Neural progenitor cell (in vitro differentiated cells): ENCODE results near the gene KSR1. TPM values are rescaled to one million over a fixed set of nuclear protein-coding genes. Genes with fewer than 3 reads are reported as not detected.

Experiments
- DNase-seq: peaks from one replicate; pipeline ENCODE4 v3.0.0-alpha.2; 2016; ENCODE audit warnings: low spot score
- H2AFZ ChIP-seq: fragments of 200-600 bp; sonication (generic); replicated peaks from 2 replicates; pipeline ENCODE4 v1.6.1; 2016; ENCODE audit warnings: antibody characterized with exemption
- H3F3A ChIP-seq: fragments of 200-600 bp; sonication (generic); 2 replicates; pipeline ENCODE4 v1.6.1; 2016; ENCODE audit warnings: antibody characterized with exemption, low read depth
- H3K27ac ChIP-seq: fragments of 200-600 bp; sonication (generic); 2 replicates; pipeline ENCODE4 v1.5.1; 2016; ENCODE audit warnings: mild to moderate bottlenecking
- H3K27me3 ChIP-seq: fragments of 200-600 bp; sonication (generic); 2 replicates; pipeline ENCODE4 v1.6.1; 2016; ENCODE audit warnings: mild to moderate bottlenecking, moderate library complexity
- H3K36me3 ChIP-seq: fragments of 200-600 bp; sonication (generic); 2 replicates; pipeline ENCODE4 v1.5.1; 2016
- H3K4me1 ChIP-seq: fragments of 200-600 bp; sonication (generic); 2 replicates; pipeline ENCODE4 v1.6.1; 2016; ENCODE audit warnings: mixed run types
- H3K4me2 ChIP-seq: fragments of 200-600 bp; sonication (generic); 2 replicates; pipeline ENCODE4 v1.6.1; 2016
- H3K4me3 ChIP-seq: fragments of 200-600 bp; sonication (generic); 2 replicates; pipeline ENCODE4 v1.5.1; 2016
- H3K79me2 ChIP-seq: fragments of 200-600 bp; sonication (generic); 2 replicates; pipeline ENCODE4 v1.6.1; 2016; ENCODE audit warnings: low read depth
- H3K9ac ChIP-seq: fragments of 200-600 bp; sonication (generic); 2 replicates; pipeline ENCODE4 v1.6.1; 2016
- H3K9me3 ChIP-seq: fragments of 200-600 bp; sonication (generic); 2 replicates; pipeline ENCODE4 v1.5.1; 2016; ENCODE audit warnings: low read depth
- H4K20me1 ChIP-seq: fragments of 200-600 bp; sonication (generic); 2 replicates; pipeline ENCODE4 v1.6.1; 2016; ENCODE audit warnings: low read depth
- H3K27ac Mint-ChIP-seq: 3 replicates; pipeline ENCODE4 v1.8.0; 2021; ENCODE audit warnings: mixed read lengths
- H3K27me3 Mint-ChIP-seq: 2 replicates; pipeline ENCODE4 v1.8.0; 2022; ENCODE audit warnings: low read depth, mild to moderate bottlenecking, inconsistent platforms, moderate library complexity, mixed read lengths; ENCODE audit not compliant: insufficient read depth
- H3K36me3 Mint-ChIP-seq: 3 replicates; pipeline ENCODE4 v1.8.0; 2021; ENCODE audit warnings: mixed read lengths
- H3K4me1 Mint-ChIP-seq: 3 replicates; pipeline ENCODE4 v1.8.0; 2021; ENCODE audit warnings: mixed read lengths
- H3K4me3 Mint-ChIP-seq: 3 replicates; pipeline ENCODE4 v1.8.0; 2021; ENCODE audit warnings: mild to moderate bottlenecking, moderate library complexity, mixed read lengths
- H3K9me3 Mint-ChIP-seq: 3 replicates; pipeline ENCODE4 v1.8.0; 2020; ENCODE audit warnings: mixed read lengths
- EZH2 ChIP-seq: fragments of 200-600 bp; sonication (generic); IDR thresholded peaks from 2 replicates; pipeline ENCODE4 v1.6.1; 2017; ENCODE audit warnings: antibody characterized with exemption, mild to moderate bottlenecking, moderate library complexity
- EZH2phosphoT487 ChIP-seq: fragments of 200-600 bp; sonication (generic); IDR thresholded peaks from 2 replicates; pipeline ENCODE4 v1.6.1; 2017; ENCODE audit warnings: antibody characterized with exemption
- total RNA-seq: library from RNA; depleted of rRNA; stranded (reverse); fragments of >200 nt; gene quantifications from 2 replicates; pipeline ENCODE4 v1.2.3, GENCODE V29; 2015; ENCODE audit warnings: low replicate concordance
- TF ChIP-seq, protein P1 (sequence below): fragments of 200-600 bp; sonication (generic); IDR thresholded peaks from 2 replicates; pipeline ENCODE4 v1.5.1; 2017; ENCODE audit warnings: antibody characterized with exemption, mild to moderate bottlenecking

Gene KSR1
- total RNA-seq, 1 donor from 2014 or later, result 16.4 TPM

DNA sequence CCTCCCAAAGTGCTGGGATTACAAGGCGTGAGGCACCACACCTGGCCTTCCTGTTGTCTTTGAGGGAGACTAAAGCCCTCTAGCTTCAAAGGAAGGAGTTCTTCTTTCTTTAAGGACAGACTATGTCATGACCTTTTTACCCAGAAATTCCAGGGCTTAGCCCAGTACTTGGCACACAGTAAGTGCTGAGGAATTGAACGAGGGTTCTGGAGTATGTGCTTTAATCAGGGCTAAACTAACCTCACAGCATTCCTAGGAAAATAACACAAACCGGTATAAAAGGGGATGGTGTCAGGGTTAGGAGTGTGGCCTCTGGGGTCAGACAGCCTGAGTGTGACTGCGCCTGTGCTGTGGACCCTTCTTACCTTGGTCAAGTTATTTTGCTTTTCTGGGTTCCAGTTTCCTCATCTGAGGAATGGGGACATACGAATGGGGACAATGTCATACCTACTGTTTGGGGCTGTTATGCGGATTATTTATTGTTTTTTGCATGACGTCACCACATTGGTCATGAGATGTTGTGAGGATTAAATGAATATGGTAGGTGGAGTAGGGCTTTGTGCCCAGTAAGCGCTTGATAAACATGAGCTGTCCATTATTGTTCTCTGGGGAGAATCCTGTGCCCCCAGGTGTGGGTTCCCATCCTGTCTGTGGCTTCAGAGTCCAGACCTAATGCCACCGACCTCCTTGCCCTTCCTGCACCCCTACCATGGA is 21.9 kb downstream of the KSR1 start:
- H3K36me3 ChIP-seq, result no peaks in the 10 kb centered on the region

DNA sequence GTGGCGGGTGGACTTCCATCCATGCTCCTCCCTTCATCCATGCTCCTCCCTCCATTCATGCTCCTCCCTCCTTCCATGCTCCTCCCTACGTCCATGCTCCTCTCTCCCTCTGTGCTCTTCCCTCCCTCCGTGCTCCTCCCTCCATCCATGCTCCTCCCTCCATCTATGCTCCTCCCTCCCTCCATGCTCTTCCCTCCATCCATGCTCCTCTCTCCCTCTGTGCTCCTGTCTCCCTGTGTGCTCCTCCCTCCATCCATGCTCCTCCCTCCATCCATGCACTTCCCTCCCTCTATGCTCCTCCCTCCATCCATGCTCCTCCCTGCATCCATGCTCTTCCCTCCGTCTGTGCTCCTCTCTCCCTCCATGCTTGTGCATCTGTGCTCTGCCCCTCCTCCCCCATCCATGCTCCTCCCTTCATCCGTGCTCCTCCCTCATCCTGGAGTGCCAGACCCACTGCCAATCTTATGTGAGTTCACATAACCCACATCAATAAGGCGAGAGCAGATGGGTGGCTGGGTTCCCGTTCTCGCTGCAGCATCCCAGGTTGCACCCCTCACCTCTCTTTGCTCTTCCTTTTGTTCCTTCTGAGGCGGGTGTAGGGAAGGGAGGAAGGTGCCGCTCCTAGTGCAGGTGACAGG is 22.8 kb downstream of the KSR1 start:
- Histone ChIP-seq H3K4me2 (no peak overlapping the region), H3K36me3 (no peaks in the 10 kb centered on the region), H3K9ac (no peak overlapping the region), H3F3A (no peaks in the 10 kb centered on the region), H4K20me1 (peaks cover 24% of the 10 kb centered on the region), H3K79me2 (peaks cover 51% of the 10 kb centered on the region), H2AFZ (no peak overlapping the region), H3K27me3 (no peaks in the 10 kb centered on the region), H3K27ac (no peak overlapping the region), H3K4me1 (no peaks in the 10 kb centered on the region), H3K4me3 (no peak overlapping the region), H3K9me3 (no peaks in the 10 kb centered on the region)
- Mint-ChIP-seq H3K36me3 (no peaks in the 10 kb centered on the region), H3K4me1 (peaks cover 11% of the 10 kb centered on the region), H3K4me3 (no peak overlapping the region), H3K27me3 (peaks cover 7% of the 10 kb centered on the region), H3K27ac (peak overlapping the region; percentile 13), H3K9me3 (no peaks in the 10 kb centered on the region)
- no peak for DNase-seq
- TF ChIP-seq EZH2, result no peak
- TF ChIP-seq EZH2phosphoT487, result no peak
- TF ChIP-seq, protein P1, sequence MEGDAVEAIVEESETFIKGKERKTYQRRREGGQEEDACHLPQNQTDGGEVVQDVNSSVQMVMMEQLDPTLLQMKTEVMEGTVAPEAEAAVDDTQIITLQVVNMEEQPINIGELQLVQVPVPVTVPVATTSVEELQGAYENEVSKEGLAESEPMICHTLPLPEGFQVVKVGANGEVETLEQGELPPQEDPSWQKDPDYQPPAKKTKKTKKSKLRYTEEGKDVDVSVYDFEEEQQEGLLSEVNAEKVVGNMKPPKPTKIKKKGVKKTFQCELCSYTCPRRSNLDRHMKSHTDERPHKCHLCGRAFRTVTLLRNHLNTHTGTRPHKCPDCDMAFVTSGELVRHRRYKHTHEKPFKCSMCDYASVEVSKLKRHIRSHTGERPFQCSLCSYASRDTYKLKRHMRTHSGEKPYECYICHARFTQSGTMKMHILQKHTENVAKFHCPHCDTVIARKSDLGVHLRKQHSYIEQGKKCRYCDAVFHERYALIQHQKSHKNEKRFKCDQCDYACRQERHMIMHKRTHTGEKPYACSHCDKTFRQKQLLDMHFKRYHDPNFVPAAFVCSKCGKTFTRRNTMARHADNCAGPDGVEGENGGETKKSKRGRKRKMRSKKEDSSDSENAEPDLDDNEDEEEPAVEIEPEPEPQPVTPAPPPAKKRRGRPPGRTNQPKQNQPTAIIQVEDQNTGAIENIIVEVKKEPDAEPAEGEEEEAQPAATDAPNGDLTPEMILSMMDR, result no peak

More for the DNA sequence above, 21.9 kb downstream of the KSR1 start:
- H3K27ac Mint-ChIP-seq, result no peak overlapping the region
- Histone ChIP-seq H3K4me1 (peaks cover 8% of the 10 kb centered on the region), H3K27ac (no peak overlapping the region), H2AFZ (no peak overlapping the region), H3K9me3 (no peaks in the 10 kb centered on the region), H3F3A (no peaks in the 10 kb centered on the region), H3K4me2 (no peak overlapping the region), H4K20me1 (peaks cover 29% of the 10 kb centered on the region), H3K27me3 (no peaks in the 10 kb centered on the region), H3K79me2 (peaks cover 60% of the 10 kb centered on the region), H3K4me3 (no peak overlapping the region), H3K9ac (no peak overlapping the region)
- H3K9me3 Mint-ChIP-seq, result no peaks in the 10 kb centered on the region
- TF ChIP-seq EZH2phosphoT487, result no peak
- no peak for TF ChIP-seq EZH2
- TF ChIP-seq, protein P1, result no peak
- H3K4me1 Mint-ChIP-seq, result peaks cover 18% of the 10 kb centered on the region
- DNase-seq, result no peak
- H3K36me3 Mint-ChIP-seq, result no peaks in the 10 kb centered on the region
- H3K27me3 Mint-ChIP-seq, result peaks cover 7% of the 10 kb centered on the region
- no peak overlapping the region for H3K4me3 Mint-ChIP-seq

DNA sequence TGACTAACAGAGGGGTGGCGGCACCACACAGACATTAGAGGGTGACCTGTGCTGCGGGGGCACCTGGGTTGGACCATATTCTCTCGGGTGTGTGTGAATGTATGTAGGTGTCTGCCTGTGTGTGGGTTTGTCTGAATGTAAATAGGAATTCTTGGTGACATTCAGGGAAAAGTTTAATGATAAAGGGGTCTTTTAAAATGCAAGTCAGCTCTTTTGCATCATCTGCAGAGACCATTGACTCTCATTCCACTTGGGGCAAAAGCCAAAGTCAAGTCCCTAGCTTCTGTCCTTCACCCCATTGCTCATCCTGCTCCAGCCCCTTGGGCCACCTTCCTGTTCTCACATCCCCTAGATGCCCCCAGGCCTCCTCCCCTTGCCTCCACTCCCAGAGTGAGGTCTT is 23.6 kb downstream of the KSR1 start:
- Histone ChIP-seq H3K36me3 (no peaks in the 10 kb centered on the region), H3F3A (no peaks in the 10 kb centered on the region), H4K20me1 (peaks cover 17% of the 10 kb centered on the region), H3K9me3 (no peaks in the 10 kb centered on the region), H3K27ac (no peak overlapping the region), H3K9ac (no peak overlapping the region), H3K4me3 (no peak overlapping the region), H3K27me3 (no peaks in the 10 kb centered on the region), H3K79me2 (peaks cover 45% of the 10 kb centered on the region), H3K4me2 (no peak overlapping the region), H3K4me1 (no peaks in the 10 kb centered on the region), H2AFZ (no peak overlapping the region)
- TF ChIP-seq EZH2, result no peak
- no peak for TF ChIP-seq EZH2phosphoT487
- TF ChIP-seq, protein P1, result no peak
- H3K36me3 Mint-ChIP-seq, result no peaks in the 10 kb centered on the region
- H3K27me3 Mint-ChIP-seq, result peaks cover 10% of the 10 kb centered on the region
- peaks cover 11% of the 10 kb centered on the region for H3K4me1 Mint-ChIP-seq
- no peak overlapping the region for H3K4me3 Mint-ChIP-seq
- H3K9me3 Mint-ChIP-seq, result no peaks in the 10 kb centered on the region
- H3K27ac Mint-ChIP-seq, result no peak overlapping the region
- no peak for DNase-seq
